ENCODE results near the gene HECTD2. TPM values are rescaled to one million over a fixed set of nuclear protein-coding genes. Genes with fewer than 3 reads are reported as not detected.

HECTD2 gene
- total and polyA plus RNA-seq, 9 of the 15 experiments (the other 6 are each of a cell fraction or from before 2014, with no cell fraction given), result 1.3 to 5.9 (median 3.9) TPM

- no peak for DNase-seq (ENCODE audit: extremely low read depth in 1 of 4, low spot score in 3 of 4)
- no TSS peak for BruUV-seq (replicated peaks)
- no peak for FAIRE-seq
- CTCF ChIA-PET (ENCODE audit: low intra/inter-chr PET ratio), result no interaction called here
- 62% methylated on average over 3 of the region's 3 CpGs for WGBS (ENCODE audit: insufficient coverage, low coverage, missing lambda C conversion rate)
- in situ Hi-C loops (cut with MboI), result no loop called here
- Histone ChIP-seq H3K9me1 (ENCODE audit: control insufficient read depth, insufficient read depth, low read length) (no peaks in the 10 kb centered on the region), H3K4me2 (ENCODE audit: insufficient read depth, low read length) (no peak overlapping the region), H4K20me1 (replicated peaks; ENCODE audit: control insufficient read depth, insufficient read depth, low read length) (no peaks in the 10 kb centered on the region), H2AFZ (ENCODE audit: low read depth, low read length) (no peak overlapping the region), H3K9me3 (replicated peaks; ENCODE audit: control insufficient read depth, insufficient read depth, low read depth, low read length) (no peaks in the 10 kb centered on the region), H3K9ac (ENCODE audit: insufficient read depth in 1 of 2, low read depth in 2 of 2, low read length in 2 of 2) (no peak overlapping the region), H3K79me2 (ENCODE audit: control insufficient read depth, insufficient read depth, low read length) (peaks cover 13% of the 10 kb centered on the region; the same call in 2 of the 3 replicates), H3K27me3 (ENCODE audit: control insufficient read depth in 2 of 2, insufficient read depth in 2 of 2, low read length in 2 of 2) (no peaks in the 10 kb centered on the region), H3K4me3 (no peak overlapping the region), H3K4me1 (replicated peaks in 1 of 2; ENCODE audit: control insufficient read depth in 2 of 2, insufficient read depth in 2 of 2, low read length in 2 of 2) (peaks cover 0 to 9% of the 10 kb centered on the region in 2 experiments; a peak in 4 of 5 replicates), H3K27ac (ENCODE audit: extremely low read depth, low read depth, low read length) (no peak overlapping the region), H3K36me3 (ENCODE audit: control insufficient read depth, insufficient read depth, low read length) (no peaks in the 10 kb centered on the region)
- TF ChIP-seq TEAD2 (tag; IDR thresholded peaks at IDR 0.05) (no peak), GATAD2A (IDR thresholded peaks at IDR 0.05) (no peak), ZKSCAN8 (CRISPR knock-in tag; IDR thresholded peaks at IDR 0.05) (no peak), RBM34 (IDR thresholded peaks at IDR 0.05; ENCODE audit: borderline replicate concordance, insufficient read depth, low read length) (no peak), SMARCC2 (IDR thresholded peaks at IDR 0.05; ENCODE audit: low read depth) (no peak), GATA2 (CRISPR knock-in tag; IDR thresholded peaks at IDR 0.05) (no peak), TCF3 (CRISPR knock-in tag; IDR thresholded peaks at IDR 0.05) (no peak), NRF1 (conservative IDR thresholded peaks at IDR 0.05 in 1 of 2, IDR thresholded peaks at IDR 0.05 in 1 of 2) (no peak), ZBTB43 (CRISPR knock-in tag; IDR thresholded peaks at IDR 0.05) (no peak), ZNF253 (CRISPR knock-in tag; conservative IDR thresholded peaks at IDR 0.05) (no peak), DEAF1 (CRISPR knock-in tag; IDR thresholded peaks at IDR 0.05) (no peak), TRIM25 (IDR thresholded peaks at IDR 0.05; ENCODE audit: borderline replicate concordance) (no peak)
- TF ChIP-seq, protein P1, sequence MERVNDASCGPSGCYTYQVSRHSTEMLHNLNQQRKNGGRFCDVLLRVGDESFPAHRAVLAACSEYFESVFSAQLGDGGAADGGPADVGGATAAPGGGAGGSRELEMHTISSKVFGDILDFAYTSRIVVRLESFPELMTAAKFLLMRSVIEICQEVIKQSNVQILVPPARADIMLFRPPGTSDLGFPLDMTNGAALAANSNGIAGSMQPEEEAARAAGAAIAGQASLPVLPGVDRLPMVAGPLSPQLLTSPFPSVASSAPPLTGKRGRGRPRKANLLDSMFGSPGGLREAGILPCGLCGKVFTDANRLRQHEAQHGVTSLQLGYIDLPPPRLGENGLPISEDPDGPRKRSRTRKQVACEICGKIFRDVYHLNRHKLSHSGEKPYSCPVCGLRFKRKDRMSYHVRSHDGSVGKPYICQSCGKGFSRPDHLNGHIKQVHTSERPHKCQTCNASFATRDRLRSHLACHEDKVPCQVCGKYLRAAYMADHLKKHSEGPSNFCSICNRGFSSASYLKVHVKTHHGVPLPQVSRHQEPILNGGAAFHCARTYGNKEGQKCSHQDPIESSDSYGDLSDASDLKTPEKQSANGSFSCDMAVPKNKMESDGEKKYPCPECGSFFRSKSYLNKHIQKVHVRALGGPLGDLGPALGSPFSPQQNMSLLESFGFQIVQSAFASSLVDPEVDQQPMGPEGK (CRISPR knock-in tag; IDR thresholded peaks at IDR 0.05; ENCODE audit: borderline replicate concordance), result no peak
- POLR2A ChIA-PET, result no interaction called here
- intact Hi-C loops (cut with micrococcal nuclease), result loop anchor here (5.0 kb wide), 1 partner anchor 231 kb away; no protein-coding TSS in a partner anchor
- ATAC-seq, result no peak
Measured at GRCh38 chr10:91406322-91406721, 3.8 kb upstream of the HECTD2 start.

Measured in K562 (cell line).